ENCODE data around the gene IGF2BP2. TPM values are rescaled to one million over a fixed set of nuclear protein-coding genes. Genes with fewer than 3 reads are reported as not detected.
"Not testable (repeated sequence)": the region's sequence is repeated elsewhere in the genome, so short reads cannot be mapped to it uniquely, and the experiment has no call there.

Gene IGF2BP2
- total RNA-seq, 1 donor from 2014 or later: 147 TPM

GRCh38 chr3:185701611-185702261, 123.1 kb downstream of the IGF2BP2 start:
- Histone ChIP-seq H3K4me1 (peaks cover 20% of the 10 kb centered on the region), H2AFZ (replicated peaks) (no peak overlapping the region), H3K9me3 (ENCODE audit: low read depth) (no peaks in the 10 kb centered on the region), H3K27ac (peak overlapping the region; percentile 36), H4K20me1 (ENCODE audit: low read depth) (peaks cover 98% of the 10 kb centered on the region), H3F3A (ENCODE audit: low read depth) (peaks cover 3% of the 10 kb centered on the region), H3K79me2 (ENCODE audit: low read depth) (peaks cover 100% of the 10 kb centered on the region), H3K4me3 (no peak overlapping the region), H3K36me3 (no peaks in the 10 kb centered on the region), H3K9ac (no peak overlapping the region), H3K27me3 (no peaks in the 10 kb centered on the region), H3K4me2 (no peak overlapping the region)
- H3K36me3 Mint-ChIP-seq: peaks cover 7% of the 10 kb centered on the region
- no peaks in the 10 kb centered on the region for H3K27me3 Mint-ChIP-seq (ENCODE audit: insufficient read depth, low read depth)
- no peak for TF ChIP-seq EZH2phosphoT487 (IDR thresholded peaks at IDR 0.05)
- no peak for TF ChIP-seq EZH2 (IDR thresholded peaks at IDR 0.05)
- no peak for TF ChIP-seq CTCF (IDR thresholded peaks at IDR 0.05)
- peaks cover 45% of the 10 kb centered on the region for H3K4me1 Mint-ChIP-seq
- no peak overlapping the region for H3K4me3 Mint-ChIP-seq
- H3K9me3 Mint-ChIP-seq: no peaks in the 10 kb centered on the region
- DNase-seq (ENCODE audit: low spot score): peak; percentile 19
- H3K27ac Mint-ChIP-seq: no peak overlapping the region

- no peak overlapping the region for H3K27ac ChIP-seq
- no peak overlapping the region for H3K9ac ChIP-seq
- H3K4me2 ChIP-seq: no peak overlapping the region
- no peaks in the 10 kb centered on the region for H3K9me3 Mint-ChIP-seq
- H3K9me3 ChIP-seq (ENCODE audit: low read depth): no peaks in the 10 kb centered on the region
- peaks cover 61% of the 10 kb centered on the region for H3K4me1 Mint-ChIP-seq
- H2AFZ ChIP-seq (replicated peaks): no peak overlapping the region
- no peak overlapping the region for H3K27ac Mint-ChIP-seq
- no peak for TF ChIP-seq CTCF (IDR thresholded peaks at IDR 0.05)
- TF ChIP-seq EZH2phosphoT487 (IDR thresholded peaks at IDR 0.05): no peak
- TF ChIP-seq EZH2 (IDR thresholded peaks at IDR 0.05): no peak
- no peaks in the 10 kb centered on the region for H3K27me3 Mint-ChIP-seq (ENCODE audit: insufficient read depth, low read depth)
- peaks cover 3% of the 10 kb centered on the region for H3F3A ChIP-seq (ENCODE audit: low read depth)
- H3K4me1 ChIP-seq: peaks cover 26% of the 10 kb centered on the region
- no peak for DNase-seq (ENCODE audit: low spot score)
- H3K4me3 Mint-ChIP-seq: no peak overlapping the region
- H3K36me3 Mint-ChIP-seq: peaks cover 3% of the 10 kb centered on the region
- H3K27me3 ChIP-seq: no peaks in the 10 kb centered on the region
- H3K36me3 ChIP-seq: no peaks in the 10 kb centered on the region
- peaks cover 100% of the 10 kb centered on the region for H4K20me1 ChIP-seq (ENCODE audit: low read depth)
- H3K4me3 ChIP-seq: no peak overlapping the region
- peaks cover 100% of the 10 kb centered on the region for H3K79me2 ChIP-seq (ENCODE audit: low read depth)
These were observed 124.9 kb downstream of the IGF2BP2 start for GRCh38 chr3:185699927-185700326.

- H3K27me3 Mint-ChIP-seq (ENCODE audit: insufficient read depth, low read depth); H3K27me3 ChIP-seq; H3K36me3 ChIP-seq; H3K27ac Mint-ChIP-seq; H3K4me2 ChIP-seq; H3K9ac ChIP-seq; H3K36me3 Mint-ChIP-seq; H3K9me3 Mint-ChIP-seq; H2AFZ ChIP-seq (replicated peaks); H3F3A ChIP-seq (ENCODE audit: low read depth); H3K27ac ChIP-seq; DNase-seq (ENCODE audit: low spot score); H3K9me3 ChIP-seq (ENCODE audit: low read depth); H3K4me3 ChIP-seq; H3K4me3 Mint-ChIP-seq: not testable (repeated sequence)
- Histone ChIP-seq H4K20me1 (ENCODE audit: low read depth) (peaks cover 97% of the 10 kb centered on the region), H3K79me2 (ENCODE audit: low read depth) (peaks cover 100% of the 10 kb centered on the region), H3K4me1 (peaks cover 14% of the 10 kb centered on the region)
- H3K4me1 Mint-ChIP-seq: peaks cover 46% of the 10 kb centered on the region
These were observed 127.6 kb downstream of the IGF2BP2 start for GRCh38 chr3:185697228-185697627.

GRCh38 chr3:185696039-185696438, 128.8 kb downstream of the IGF2BP2 start:
- Histone ChIP-seq H3K9me3 (ENCODE audit: low read depth) (no peaks in the 10 kb centered on the region), H3K4me1 (peaks cover 7% of the 10 kb centered on the region), H2AFZ (replicated peaks) (no peak overlapping the region), H4K20me1 (ENCODE audit: low read depth) (peaks cover 88% of the 10 kb centered on the region), H3K79me2 (ENCODE audit: low read depth) (peaks cover 100% of the 10 kb centered on the region), H3K27me3 (no peaks in the 10 kb centered on the region), H3K9ac (no peak overlapping the region), H3K36me3 (peaks cover 9% of the 10 kb centered on the region), H3K4me2 (no peak overlapping the region), H3K27ac (no peak overlapping the region), H3F3A (ENCODE audit: low read depth) (no peaks in the 10 kb centered on the region), H3K4me3 (no peak overlapping the region)
- H3K9me3 Mint-ChIP-seq: no peaks in the 10 kb centered on the region
- no peak for TF ChIP-seq EZH2 (IDR thresholded peaks at IDR 0.05)
- TF ChIP-seq EZH2phosphoT487 (IDR thresholded peaks at IDR 0.05): no peak
- TF ChIP-seq CTCF (IDR thresholded peaks at IDR 0.05): no peak
- H3K4me3 Mint-ChIP-seq: no peak overlapping the region
- DNase-seq (ENCODE audit: low spot score): peak; percentile 15
- H3K36me3 Mint-ChIP-seq: peaks cover 11% of the 10 kb centered on the region
- no peaks in the 10 kb centered on the region for H3K27me3 Mint-ChIP-seq (ENCODE audit: insufficient read depth, low read depth)
- H3K27ac Mint-ChIP-seq: no peak overlapping the region
- H3K4me1 Mint-ChIP-seq: peaks cover 34% of the 10 kb centered on the region
